Lower lobe of right lung (tissue), 2 donors: ENCODE measurements around the gene RAPGEF5. TPM values are rescaled to one million over a fixed set of nuclear protein-coding genes. Genes with fewer than 3 reads are reported as not detected.

Experiments
- ATAC-seq, 2 donors: fragments of 200-7000 bp; cut with Tn5 transposase; one replicate each; pipeline ENCODE4 v1.9.1; 2020 to 2022; ENCODE audit warnings: mild to moderate bottlenecking in 2 of 2, moderate library complexity in 2 of 2
- DNase-seq: peaks from one replicate; pipeline ENCODE4 v3.0.0-alpha.2; 2020
- H3K27ac ChIP-seq: fragments of 200-600 bp; one replicate; pipeline ENCODE4 v1.8.0; 2022
- H3K27me3 ChIP-seq: fragments of 200-600 bp; one replicate; pipeline ENCODE4 v1.8.0; 2022; ENCODE audit warnings: low read depth
- H3K36me3 ChIP-seq: fragments of 200-600 bp; one replicate; pipeline ENCODE4 v1.8.0; 2022; ENCODE audit warnings: mild to moderate bottlenecking
- H3K4me1 ChIP-seq: fragments of 200-600 bp; one replicate; pipeline ENCODE4 v1.8.0; 2022
- H3K4me3 ChIP-seq: fragments of 200-600 bp; one replicate; pipeline ENCODE4 v1.8.0; 2022; ENCODE audit warnings: mild to moderate bottlenecking
- H3K9me3 ChIP-seq: fragments of 200-600 bp; one replicate; pipeline ENCODE4 v1.8.0; 2022
- CTCF ChIP-seq: fragments of 200-600 bp; IDR thresholded peaks from one replicate; pipeline ENCODE4 v1.8.0; 2022; ENCODE audit warnings: antibody characterized with exemption, mild to moderate bottlenecking
- intact Hi-C: fragments of 100-400 bp; cut with DNase I; formaldehyde crosslinking; loops from one replicate; pipeline ENCODE4 v1.11.0; 2022
- total RNA-seq: library from RNA; stranded (reverse); fragmentation: NEBNext Ultra II Directional; extraction: Animal tissue kit (Norgen Biotek cat#: 25700); gene quantifications from one replicate; pipeline ENCODE4 v1.2.1, GENCODE V29; 2021
- donor health status: DM: no; HTN: yes; CAD: no; lungs with severe emphysema.

RAPGEF5 gene
- total RNA-seq, 1 donor from 2014 or later: 85.1 TPM

DNA sequence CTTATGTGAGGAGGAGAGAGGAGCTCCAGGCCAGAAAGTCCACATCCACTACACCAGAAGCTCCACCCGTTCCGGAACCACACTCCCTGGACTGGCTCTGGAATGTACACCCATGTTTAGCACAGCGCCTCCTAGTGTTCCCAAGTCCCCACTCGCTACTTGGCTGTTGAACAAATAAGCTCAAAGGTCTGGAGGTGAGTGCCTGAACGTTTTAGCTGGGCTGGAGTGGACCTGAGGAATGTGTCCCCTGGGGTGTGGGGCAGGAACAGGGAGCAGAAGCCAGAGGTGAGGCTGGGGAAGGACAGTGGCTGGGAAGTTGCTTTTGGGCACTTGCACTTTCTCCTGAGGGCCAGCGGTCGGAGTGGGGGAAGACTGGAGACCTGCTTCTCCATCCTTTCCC, 247.2 kb downstream of the RAPGEF5 start:
- H3K36me3 ChIP-seq: no peaks in the 10 kb centered on the region
- ATAC-seq (peak; percentile 65 to 75), DNase-seq (peak; percentile 56)
- TF ChIP-seq CTCF: no peak
- no peaks in the 10 kb centered on the region for H3K9me3 ChIP-seq
- H3K27ac ChIP-seq: no peak overlapping the region
- intact Hi-C loops: loop anchor here (5.0 kb wide), 2 partner anchors 183 to 378 kb away; no protein-coding TSS in a partner anchor
- H3K4me1 ChIP-seq: peaks cover 10% of the 10 kb centered on the region
- no peak overlapping the region for H3K4me3 ChIP-seq
- no peaks in the 10 kb centered on the region for H3K27me3 ChIP-seq

GRCh38 chr7:22108151-22108845, 248.7 kb downstream of the RAPGEF5 start:
- no peak for ATAC-seq
- H3K4me1 ChIP-seq: peaks cover 10% of the 10 kb centered on the region
- no peaks in the 10 kb centered on the region for H3K36me3 ChIP-seq
- DNase-seq: no peak
- H3K9me3 ChIP-seq: no peaks in the 10 kb centered on the region
- H3K27ac ChIP-seq: no peak overlapping the region
- no peak overlapping the region for H3K4me3 ChIP-seq
- TF ChIP-seq CTCF: no peak
- intact Hi-C loops: no loop called here
- no peaks in the 10 kb centered on the region for H3K27me3 ChIP-seq

DNA sequence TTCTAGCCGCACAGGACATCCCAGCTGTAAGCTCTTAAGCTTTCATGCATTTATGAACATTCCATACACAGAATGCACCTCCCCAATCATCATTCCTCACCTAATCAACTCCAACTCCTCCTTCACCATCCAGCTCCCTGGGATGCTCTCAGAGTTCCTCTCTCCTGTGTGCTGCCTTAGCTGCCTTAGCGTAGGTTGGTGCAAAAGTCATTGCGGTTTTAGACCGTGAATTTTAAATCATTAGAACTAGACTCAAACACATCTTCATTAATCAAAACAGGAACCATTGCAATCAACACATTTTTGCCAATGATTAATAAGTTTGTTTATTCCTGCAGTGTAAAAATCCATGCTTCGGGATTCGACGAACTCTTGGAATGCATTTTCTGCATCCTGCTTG, 251.4 kb downstream of the RAPGEF5 start:
- no peak for ATAC-seq
- Histone ChIP-seq H3K36me3 (no peaks in the 10 kb centered on the region), H3K9me3 (no peaks in the 10 kb centered on the region), H3K4me3 (no peak overlapping the region), H3K4me1 (peaks cover 8% of the 10 kb centered on the region), H3K27ac (no peak overlapping the region), H3K27me3 (no peaks in the 10 kb centered on the region)
- no peak for TF ChIP-seq CTCF
- DNase-seq: no peak
- intact Hi-C loops: no loop called here

DNA sequence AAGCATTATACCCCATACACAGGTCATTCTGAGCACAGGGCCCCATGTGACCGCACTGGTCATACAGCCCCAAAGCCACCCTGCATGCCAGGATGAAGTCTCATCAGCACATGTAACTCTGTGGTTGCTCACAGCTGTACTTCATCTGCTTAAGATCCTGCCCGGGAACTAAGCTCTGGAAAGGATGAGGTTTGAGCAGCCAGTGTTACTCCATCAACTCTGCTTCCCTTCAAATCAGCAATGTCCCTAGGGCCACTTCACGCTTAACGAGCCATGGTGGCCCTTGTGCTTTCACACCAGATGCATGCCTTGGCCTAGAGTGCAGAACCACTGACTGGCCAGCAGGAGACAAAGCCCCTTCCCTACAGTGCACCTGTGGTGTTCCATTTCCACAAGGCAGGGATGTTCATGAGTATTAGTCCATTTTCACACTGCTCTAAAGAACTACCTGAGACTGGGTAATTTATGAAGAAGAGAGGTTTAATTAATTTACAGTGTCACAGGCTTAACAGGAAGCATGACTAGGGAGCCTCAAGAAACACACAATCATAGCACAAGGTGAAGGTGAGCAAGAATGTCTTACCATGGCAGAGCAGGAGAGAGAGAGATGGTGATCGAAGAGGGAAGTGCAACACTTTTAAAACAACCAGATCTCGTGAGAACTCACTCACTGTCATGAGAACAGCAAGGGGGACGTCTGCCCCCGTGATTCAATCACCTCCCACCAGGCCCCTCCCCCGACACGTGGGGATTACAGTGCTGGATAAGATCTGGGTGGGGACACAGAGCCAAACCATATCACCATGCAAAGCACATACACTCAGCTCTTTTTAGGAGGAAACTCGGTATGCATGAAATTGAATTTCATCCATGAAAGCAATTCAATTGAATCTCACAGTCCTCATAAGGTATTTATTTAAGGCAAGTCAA, 262.3 kb downstream of the RAPGEF5 start:
- intact Hi-C loops: no loop called here
- no peaks in the 10 kb centered on the region for H3K36me3 ChIP-seq
- DNase-seq: no peak
- no peak for ATAC-seq
- H3K4me1 ChIP-seq: peaks cover 5% of the 10 kb centered on the region
- no peaks in the 10 kb centered on the region for H3K9me3 ChIP-seq
- H3K27me3 ChIP-seq: no peaks in the 10 kb centered on the region
- TF ChIP-seq CTCF: no peak
- no peak overlapping the region for H3K27ac ChIP-seq
- no peak overlapping the region for H3K4me3 ChIP-seq

GRCh38 chr7:22093936-22094335, 263.0 kb downstream of the RAPGEF5 start:
- Histone ChIP-seq H3K4me1 (peaks cover 7% of the 10 kb centered on the region), H3K36me3 (no peaks in the 10 kb centered on the region), H3K27me3 (no peaks in the 10 kb centered on the region), H3K4me3 (no peak overlapping the region), H3K27ac (peak overlapping the region; percentile 34), H3K9me3 (no peaks in the 10 kb centered on the region)
- ATAC-seq (no peak), DNase-seq (no peak)
- no peak for TF ChIP-seq CTCF
- intact Hi-C loops: no loop called here
